NCI-H69 (cell line): ENCODE data around the gene DAZL.

ENCODE experiments used
- DNase-seq: peaks from one replicate; lab custom pipeline; 2025; lab: John Stamatoyannopoulos, UW

The DAZL gene

GRCh38 chr3:16543242-16543864 is 61.9 kb downstream of the DAZL start:
- DNase-seq: no peak

GRCh38 chr3:16538507-16538906 is 66.7 kb downstream of the DAZL start:
- no peak for DNase-seq

- DNase-seq: peak; percentile 82
Measured at GRCh38 chr3:16536996-16537395, 68.2 kb downstream of the DAZL start.
